Stomach smooth muscle (tissue), 2 donors: ENCODE results near the gene PCGF6.
A peak's percentile ranks its signal among the peaks of the same experiment; 100 is the strongest.

Experiments used
- H3K27ac ChIP-seq: one replicate; pipeline ENCODE4 v1.7.0; 2013; ENCODE audit warnings: mild to moderate bottlenecking, low read length, inconsistent platforms
- H3K27me3 ChIP-seq, 2 donors: one replicate each; pipeline ENCODE4 v1.7.0; 2013; ENCODE audit warnings: low read length in 2 of 2; ENCODE audit not compliant: insufficient read depth in 2 of 2, control insufficient read depth in 1 of 2
- H3K36me3 ChIP-seq, 2 donors: one replicate each; pipeline ENCODE4 v1.7.0; 2013; ENCODE audit warnings: low read length in 2 of 2; ENCODE audit not compliant: control insufficient read depth in 2 of 2, insufficient read depth in 2 of 2
- H3K4me1 ChIP-seq: one replicate; pipeline ENCODE4 v1.7.0; 2013; ENCODE audit warnings: low read length; ENCODE audit not compliant: control insufficient read depth, insufficient read depth
- H3K4me3 ChIP-seq, 2 donors: one replicate each; pipeline ENCODE4 v1.7.0; 2013; ENCODE audit warnings: low read length in 2 of 2
- H3K9ac ChIP-seq, 2 donors: one replicate each; pipeline ENCODE4 v1.7.0; 2013; ENCODE audit warnings: low read length in 2 of 2, mild to moderate bottlenecking in 1 of 2
- H3K9me3 ChIP-seq, 2 donors: one replicate each; pipeline ENCODE4 v1.7.0; 2013; ENCODE audit warnings: low read length in 2 of 2; ENCODE audit not compliant: control insufficient read depth in 2 of 2
- donor health status: healthy.
- donor health status: Pancreatic carcinoma.

The PCGF6 gene

GRCh38 chr10:103350517-103351260 lies at the start of gene PCGF6:
Gene PCGF6, minus strand, starts transcription at chr10:103351140. Its CDS starts 74 bp downstream, at chr10:103351066.
- Histone ChIP-seq H3K27me3 (no peaks in the 10 kb centered on the region), H3K27ac (peak within 1 kb of the TSS; percentile 69), H3K4me1 (peaks cover 9% of the 10 kb centered on the region), H3K36me3 (peaks cover 0 to 5% of the 10 kb centered on the region in 2 donors), H3K9me3 (no peaks in the 10 kb centered on the region), H3K4me3 (peak within 1 kb of the TSS; percentile 76 to 83), H3K9ac (peak within 1 kb of the TSS; percentile 84 to 87)

- Histone ChIP-seq H3K4me1 (peaks cover 20% of the 10 kb centered on the region), H3K27ac (no peak overlapping the region)
Measured at GRCh38 chr10:103397191-103397825, 46.4 kb upstream of the PCGF6 start.

GRCh38 chr10:103396789-103397087 lies 45.8 kb upstream of the PCGF6 start:
- Histone ChIP-seq H3K4me1 (peaks cover 20% of the 10 kb centered on the region), H3K9me3 (no peaks in the 10 kb centered on the region)

More at GRCh38 chr10:103397191-103397825, 46.4 kb upstream of the PCGF6 start:
- H3K9ac ChIP-seq: peak overlapping the region; percentile 81 to 90
- H3K9me3 ChIP-seq: no peaks in the 10 kb centered on the region
- no peaks in the 10 kb centered on the region for H3K27me3 ChIP-seq
- peaks cover 21 to 23% of the 10 kb centered on the region in 2 donors for H3K36me3 ChIP-seq
- H3K4me3 ChIP-seq: peak overlapping the region; percentile 84 to 97

GRCh38 chr10:103396067-103396788 lies 45.3 kb upstream of the PCGF6 start, which contains the start of the genes ATP5MK and PDCD11:
Gene ATP5MK, minus strand, starts transcription at chr10:103396475. Its CDS starts 4,018 bp downstream, at chr10:103392457.
Gene PDCD11, plus strand, starts transcription at chr10:103396626. Its CDS starts 1,801 bp downstream, at chr10:103398427.
- H3K9ac ChIP-seq: peak within 1 kb of the TSS; percentile 86 to 95
- peaks cover 21 to 23% of the 10 kb centered on the region in 2 donors for H3K36me3 ChIP-seq
- peak within 1 kb of the TSS; percentile 89 for H3K27ac ChIP-seq
- H3K4me3 ChIP-seq: peak within 1 kb of the TSS; percentile 84 to 97
- no peaks in the 10 kb centered on the region for H3K9me3 ChIP-seq
- no peaks in the 10 kb centered on the region for H3K27me3 ChIP-seq
- H3K4me1 ChIP-seq: peaks cover 20% of the 10 kb centered on the region

More at GRCh38 chr10:103396789-103397087, 45.8 kb upstream of the PCGF6 start:
- peak overlapping the region; percentile 84 to 97 for H3K4me3 ChIP-seq
- peak overlapping the region; percentile 81 to 90 for H3K9ac ChIP-seq
- H3K36me3 ChIP-seq: peaks cover 21 to 23% of the 10 kb centered on the region in 2 donors
- H3K27me3 ChIP-seq: no peaks in the 10 kb centered on the region
- H3K27ac ChIP-seq: peak overlapping the region; percentile 89

- peak overlapping the region; percentile 53 to 97 for H3K4me3 ChIP-seq
- peaks cover 23% of the 10 kb centered on the region in 2 donors for H3K36me3 ChIP-seq
- H3K9ac ChIP-seq: peak overlapping the region; percentile 86 to 95
- H3K27ac ChIP-seq: peak overlapping the region; percentile 89
- no peaks in the 10 kb centered on the region for H3K9me3 ChIP-seq
- no peaks in the 10 kb centered on the region for H3K27me3 ChIP-seq
- H3K4me1 ChIP-seq: peaks cover 20% of the 10 kb centered on the region
Measured at GRCh38 chr10:103395754-103396066, 44.8 kb upstream of the PCGF6 start.

- Histone ChIP-seq H3K9ac (no peak overlapping the region), H3K36me3 (peaks cover 16 to 20% of the 10 kb centered on the region in 2 donors), H3K27ac (no peak overlapping the region), H3K9me3 (no peaks in the 10 kb centered on the region), H3K4me1 (peaks cover 20% of the 10 kb centered on the region), H3K27me3 (no peaks in the 10 kb centered on the region), H3K4me3 (peak overlapping the region in 1 of 2 donors; percentile 22)
Measured at GRCh38 chr10:103394180-103394579, 43.2 kb upstream of the PCGF6 start.

GRCh38 chr10:103382769-103383168 lies 31.8 kb upstream of the PCGF6 start:
- H3K9ac ChIP-seq: no peak overlapping the region
- no peak overlapping the region for H3K4me3 ChIP-seq
- H3K4me1 ChIP-seq: no peaks in the 10 kb centered on the region
- H3K27ac ChIP-seq: no peak overlapping the region
- H3K36me3 ChIP-seq: peaks cover 13 to 20% of the 10 kb centered on the region in 2 donors
- no peaks in the 10 kb centered on the region for H3K27me3 ChIP-seq
- H3K9me3 ChIP-seq: no peaks in the 10 kb centered on the region

- Histone ChIP-seq H3K4me3 (no peak overlapping the region), H3K27ac (no peak overlapping the region), H3K9ac (no peak overlapping the region), H3K27me3 (no peaks in the 10 kb centered on the region), H3K4me1 (peaks cover 5% of the 10 kb centered on the region), H3K36me3 (peaks cover 6 to 16% of the 10 kb centered on the region in 2 donors), H3K9me3 (no peaks in the 10 kb centered on the region)
Measured at GRCh38 chr10:103374263-103374662, 23.3 kb upstream of the PCGF6 start.

- no peak overlapping the region for H3K4me3 ChIP-seq
- peaks cover 7% of the 10 kb centered on the region for H3K4me1 ChIP-seq
- no peaks in the 10 kb centered on the region for H3K9me3 ChIP-seq
- H3K36me3 ChIP-seq: peaks cover 6 to 16% of the 10 kb centered on the region in 2 donors
- H3K27ac ChIP-seq: no peak overlapping the region
- H3K27me3 ChIP-seq: no peaks in the 10 kb centered on the region
- H3K9ac ChIP-seq: no peak overlapping the region
Measured at GRCh38 chr10:103373544-103373943, 22.6 kb upstream of the PCGF6 start.

GRCh38 chr10:103367782-103368518 lies 17.0 kb upstream of the PCGF6 start, which contains the start of gene TAF5:
Gene TAF5, plus strand, starts transcription at chr10:103367976. Its CDS starts 14 bp downstream, at chr10:103367990.
- Histone ChIP-seq H3K36me3 (no peaks in the 10 kb centered on the region), H3K27me3 (no peaks in the 10 kb centered on the region), H3K9ac (peak within 1 kb of the TSS; percentile 72 to 78), H3K4me3 (peak within 1 kb of the TSS; percentile 54 to 87), H3K9me3 (no peaks in the 10 kb centered on the region), H3K4me1 (peaks cover 7% of the 10 kb centered on the region), H3K27ac (peak within 1 kb of the TSS; percentile 55)
